HepG2 (cell line): ENCODE results near the gene SRSF2. TPM values are rescaled to one million over a fixed set of nuclear protein-coding genes. Genes with fewer than 3 reads are reported as not detected.

Source experiments
- ATM ChIP-seq: fragments of 450-650 bp; IDR thresholded peaks from 2 replicates; pipeline ENCODE4 v1.7.1; 2017; ENCODE audit warnings: mild to moderate bottlenecking, borderline replicate concordance
- BCLAF1 ChIP-seq: fragments of 450-650 bp; IDR thresholded peaks from 2 replicates; pipeline ENCODE4 v1.6.1; 2017; ENCODE audit warnings: mild to moderate bottlenecking
- GATAD2A ChIP-seq: IDR thresholded peaks from 2 replicates; pipeline ENCODE4 v1.6.1; 2016
- HMGXB4 ChIP-seq, 2 experiments: sonication (generic) in 1 of 2; formaldehyde crosslinking in 1 of 2; IDR thresholded peaks; 2 replicates each; pipeline versions ENCODE4 v1.4.0 to v1.6.1; 2018 to 2020; ENCODE audit warnings: missing genetic modification reagents in 2 of 2, borderline replicate concordance in 1 of 2, low read depth in 1 of 2, mild to moderate bottlenecking in 1 of 2, missing biosample characterization in 1 of 2
- SNRNP70 ChIP-seq: fragments of 200-400 bp; formaldehyde crosslinking; IDR thresholded peaks from 2 replicates; pipeline ENCODE4 v1.6.1; 2017; ENCODE audit warnings: mild to moderate bottlenecking, low read depth, low read length, moderate library complexity
- ZBTB25 ChIP-seq: IDR thresholded peaks from 2 replicates; pipeline ENCODE4 v1.6.1; 2018; ENCODE audit warnings: missing genetic modification reagents
- ZFP41 ChIP-seq: sonication (generic); formaldehyde crosslinking; IDR thresholded peaks from 2 replicates; pipeline ENCODE4 v1.4.0; 2020; ENCODE audit warnings: mild to moderate bottlenecking, missing genetic modification reagents, borderline replicate concordance
- ZNF318 ChIP-seq: sonication (generic); formaldehyde crosslinking; IDR thresholded peaks from 2 replicates; pipeline ENCODE4 v1.4.0; 2020; ENCODE audit warnings: mild to moderate bottlenecking, missing genetic modification reagents
- ZNF644 ChIP-seq: IDR thresholded peaks from 2 replicates; pipeline ENCODE4 v1.6.1; 2016; ENCODE audit warnings: low read depth
- polyA plus RNA-seq, 8 experiments: library from polyadenylated mRNA; depleted of rRNA in 3 of 8; stranded (reverse) in 7 of 8; unstranded in 1 of 8; fragments of >200 nt; fragmentation: Illumina TruSeq in 4 of 8; extraction: Trizol in 4 of 8; gene quantifications; 2 replicates each; pipeline versions ENCODE4 v1.2.1 to v1.2.3, GENCODE V29; 2011 to 2016; ENCODE audit warnings: low read depth in 4 of 8, missing spikeins in 1 of 8, mixed read lengths in 1 of 8; ENCODE audit not compliant: insufficient read depth in 1 of 8
- total RNA-seq, 5 experiments: library from RNA; depleted of rRNA; stranded (reverse); fragments of >200 nt; fragmentation: Illumina TruSeq; extraction: Trizol; gene quantifications; 2 replicates each; pipeline ENCODE4 v1.2.3, GENCODE V29; 2016; ENCODE audit warnings: low read depth in 1 of 5

SRSF2 gene
- total and polyA plus RNA-seq, 2 of the 13 experiments (the other 11 are each of a cell fraction or from before 2014, with no cell fraction given) = 306 to 319 TPM

GRCh38 chr17:76710863-76711611 lies 26.1 kb downstream of the SRSF2 start, which contains the start of gene MXRA7 (continued):
- no peak for TF ChIP-seq BCLAF1
- no peak for TF ChIP-seq GATAD2A
- peak in 1 of 2 experiments; percentile 38; a peak in 1 of 4 replicates for TF ChIP-seq HMGXB4 (CRISPR knock-in tag; IDR thresholded peaks at IDR 0.05; ENCODE audit: borderline replicate concordance in 1 of 2, low read depth in 1 of 2)
- no peak for TF ChIP-seq SNRNP70
- no peak for TF ChIP-seq ZNF318
- no peak for TF ChIP-seq ZFP41
- no peak for TF ChIP-seq ATM
- no peak for TF ChIP-seq ZNF644 (CRISPR knock-in tag)
- TF ChIP-seq ZBTB25 (CRISPR knock-in tag) = peak; percentile 37; the same call in 1 of the 2 replicates
